BLaER1 (cell line): ENCODE results near the gene BTBD10.
"Not testable (repeated sequence)": the region's sequence is repeated elsewhere in the genome, so short reads cannot be mapped to it uniquely, and the experiment has no call there.

ENCODE experiments used
- H3K27ac ChIP-seq: shearing (Covaris generic); formaldehyde crosslinking; 2 replicates; pipeline ENCODE4 v1.8.1; 2022
- H3K27me3 ChIP-seq: shearing (Covaris generic); formaldehyde crosslinking; 2 replicates; pipeline ENCODE4 v1.8.1; 2022
- H3K36me3 ChIP-seq: shearing (Covaris generic); formaldehyde crosslinking; 2 replicates; pipeline ENCODE4 v1.8.1; 2022
- H3K4me1 ChIP-seq: shearing (Covaris generic); formaldehyde crosslinking; 2 replicates; pipeline ENCODE4 v1.8.1; 2022
- H3K4me2 ChIP-seq: shearing (Covaris generic); formaldehyde crosslinking; 2 replicates; pipeline ENCODE4 v1.8.1; 2022
- H3K4me3 ChIP-seq: shearing (Covaris generic); formaldehyde crosslinking; 2 replicates; pipeline ENCODE4 v1.8.1; 2022
- H3K9ac ChIP-seq: shearing (Covaris generic); formaldehyde crosslinking; 2 replicates; pipeline ENCODE4 v1.8.1; 2022
- H3K9me3 ChIP-seq: shearing (Covaris generic); formaldehyde crosslinking; 2 replicates; pipeline ENCODE4 v1.8.1; 2022
- H4K20me1 ChIP-seq: shearing (Covaris generic); formaldehyde crosslinking; 2 replicates; pipeline ENCODE4 v1.8.1; 2022
- Cebpa-rat ChIP-seq: shearing (Covaris generic); IDR thresholded peaks from 2 replicates; pipeline ENCODE4 v1.8.1; 2022

BTBD10 gene

GRCh38 chr11:13423372-13423771 is 39.6 kb downstream of the BTBD10 start:
- TF ChIP-seq Cebpa-rat: no peak
- H3K4me2 ChIP-seq: no peak overlapping the region
- H3K36me3 ChIP-seq: peaks cover 19% of the 10 kb centered on the region
- no peaks in the 10 kb centered on the region for H3K27me3 ChIP-seq
- no peaks in the 10 kb centered on the region for H3K4me1 ChIP-seq
- H3K27ac ChIP-seq: no peak overlapping the region
- no peak overlapping the region for H3K4me3 ChIP-seq
- no peak overlapping the region for H3K9ac ChIP-seq
- H4K20me1 ChIP-seq: peaks cover 25% of the 10 kb centered on the region; the same call in 1 of the 2 replicates
- H3K9me3 ChIP-seq: peaks cover 23% of the 10 kb centered on the region

GRCh38 chr11:13421561-13421960 is 41.5 kb downstream of the BTBD10 start:
- Histone ChIP-seq H3K27ac (no peak overlapping the region), H3K4me3 (no peak overlapping the region), H3K36me3 (peaks cover 20% of the 10 kb centered on the region), H3K27me3 (no peaks in the 10 kb centered on the region), H3K4me1 (no peaks in the 10 kb centered on the region), H3K9me3 (peaks cover 7% of the 10 kb centered on the region; the same call in 1 of the 2 replicates), H3K9ac (no peak overlapping the region), H3K4me2 (no peak overlapping the region), H4K20me1 (peaks cover 25% of the 10 kb centered on the region; the same call in 1 of the 2 replicates)
- no peak for TF ChIP-seq Cebpa-rat

- no peak for TF ChIP-seq Cebpa-rat
- H3K27me3 ChIP-seq: no peaks in the 10 kb centered on the region
- no peak overlapping the region for H3K4me2 ChIP-seq
- no peak overlapping the region for H3K4me3 ChIP-seq
- no peaks in the 10 kb centered on the region for H4K20me1 ChIP-seq
- H3K27ac ChIP-seq: no peak overlapping the region
- peaks cover 61% of the 10 kb centered on the region for H3K36me3 ChIP-seq
- H3K9me3 ChIP-seq: no peaks in the 10 kb centered on the region
- no peaks in the 10 kb centered on the region for H3K4me1 ChIP-seq
- no peak overlapping the region for H3K9ac ChIP-seq
Observed at GRCh38 chr11:13415201-13415600, 47.8 kb downstream of the BTBD10 start.

- no peak overlapping the region for H3K4me2 ChIP-seq
- no peak overlapping the region for H3K9ac ChIP-seq
- peaks cover 63% of the 10 kb centered on the region for H3K36me3 ChIP-seq
- no peaks in the 10 kb centered on the region for H3K4me1 ChIP-seq
- TF ChIP-seq Cebpa-rat: no peak
- H4K20me1 ChIP-seq: no peaks in the 10 kb centered on the region
- H3K27ac ChIP-seq: no peak overlapping the region
- no peak overlapping the region for H3K4me3 ChIP-seq
- H3K9me3 ChIP-seq: peaks cover 5% of the 10 kb centered on the region
- no peaks in the 10 kb centered on the region for H3K27me3 ChIP-seq
Observed at GRCh38 chr11:13405220-13405619, 57.8 kb downstream of the BTBD10 start.

GRCh38 chr11:13398335-13398734 is 64.7 kb downstream of the BTBD10 start:
- H3K9ac ChIP-seq, H3K4me1 ChIP-seq, H4K20me1 ChIP-seq, H3K4me3 ChIP-seq, H3K4me2 ChIP-seq, H3K27me3 ChIP-seq, H3K27ac ChIP-seq: not testable (repeated sequence)
- Histone ChIP-seq H3K9me3 (peaks cover 13% of the 10 kb centered on the region), H3K36me3 (peaks cover 36% of the 10 kb centered on the region)

DNA sequence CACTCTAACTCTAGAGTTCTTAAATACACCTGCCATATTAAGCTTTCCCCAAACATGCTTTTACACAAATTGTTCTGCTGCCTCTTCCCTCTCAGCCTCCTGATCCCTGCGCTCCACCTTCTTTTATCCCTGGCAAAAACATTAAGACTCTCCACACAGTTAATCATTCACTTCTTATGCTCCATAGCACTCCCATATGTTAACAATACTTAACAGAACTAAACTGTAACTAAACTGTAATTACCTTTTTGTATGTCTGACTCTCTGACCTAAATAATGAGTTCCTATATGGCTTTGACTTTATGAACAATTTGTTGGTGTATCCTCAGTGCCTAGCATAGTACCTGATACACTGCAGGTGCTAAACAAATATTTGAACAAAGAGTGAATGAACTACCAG is 71.8 kb downstream of the BTBD10 start:
- TF ChIP-seq Cebpa-rat: no peak
- H3K9ac ChIP-seq: no peak overlapping the region
- no peaks in the 10 kb centered on the region for H3K9me3 ChIP-seq
- no peaks in the 10 kb centered on the region for H3K4me1 ChIP-seq
- peaks cover 62% of the 10 kb centered on the region for H3K36me3 ChIP-seq
- no peak overlapping the region for H3K27ac ChIP-seq
- H3K4me2 ChIP-seq: no peak overlapping the region
- no peaks in the 10 kb centered on the region for H4K20me1 ChIP-seq
- H3K4me3 ChIP-seq: no peak overlapping the region
- H3K27me3 ChIP-seq: no peaks in the 10 kb centered on the region

DNA sequence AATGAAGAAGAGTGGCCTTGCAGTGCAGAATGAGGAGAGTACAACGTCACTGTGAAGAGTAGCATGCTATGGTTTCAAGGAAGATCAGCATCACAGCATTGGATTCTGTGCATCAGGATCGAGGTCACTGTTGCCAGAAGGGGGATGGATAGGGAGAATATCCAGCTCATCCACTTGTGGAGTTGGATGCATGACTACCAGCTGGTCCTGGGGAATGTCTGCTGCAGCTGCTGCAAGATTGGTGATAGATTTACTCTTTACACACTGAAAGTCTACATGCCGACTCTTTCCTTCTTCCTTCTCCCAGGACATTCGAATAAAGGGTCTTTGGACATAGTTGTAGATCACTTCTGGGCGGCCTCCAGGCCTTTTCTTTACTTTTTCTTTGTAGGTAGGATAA is 74.3 kb downstream of the BTBD10 start:
- no peaks in the 10 kb centered on the region for H3K27me3 ChIP-seq
- no peaks in the 10 kb centered on the region for H4K20me1 ChIP-seq
- TF ChIP-seq Cebpa-rat: no peak
- H3K9ac ChIP-seq: no peak overlapping the region
- H3K4me2 ChIP-seq: no peak overlapping the region
- no peak overlapping the region for H3K4me3 ChIP-seq
- H3K4me1 ChIP-seq: no peaks in the 10 kb centered on the region
- peaks cover 68% of the 10 kb centered on the region for H3K36me3 ChIP-seq
- H3K9me3 ChIP-seq: no peaks in the 10 kb centered on the region
- H3K27ac ChIP-seq: no peak overlapping the region

DNA sequence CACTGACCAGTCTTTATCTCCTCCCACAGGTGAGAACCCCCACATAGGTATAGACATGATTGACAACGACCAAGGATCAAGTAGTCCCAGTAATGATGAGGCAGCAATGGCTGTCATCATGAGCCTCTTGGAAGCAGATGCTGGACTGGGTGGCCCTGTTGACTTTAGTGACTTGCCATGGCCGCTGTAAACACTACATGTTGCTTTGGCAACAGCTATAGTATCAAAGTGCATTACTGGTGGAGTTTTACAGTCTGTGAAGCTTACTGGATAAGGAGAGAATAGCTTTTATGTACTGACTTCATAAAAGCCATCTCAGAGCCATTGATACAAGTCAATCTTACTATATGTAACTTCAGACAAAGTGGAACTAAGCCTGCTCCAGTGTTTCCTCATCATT is 76.5 kb downstream of the BTBD10 start:
- no peak for TF ChIP-seq Cebpa-rat
- peaks cover 84% of the 10 kb centered on the region for H3K36me3 ChIP-seq

DNA sequence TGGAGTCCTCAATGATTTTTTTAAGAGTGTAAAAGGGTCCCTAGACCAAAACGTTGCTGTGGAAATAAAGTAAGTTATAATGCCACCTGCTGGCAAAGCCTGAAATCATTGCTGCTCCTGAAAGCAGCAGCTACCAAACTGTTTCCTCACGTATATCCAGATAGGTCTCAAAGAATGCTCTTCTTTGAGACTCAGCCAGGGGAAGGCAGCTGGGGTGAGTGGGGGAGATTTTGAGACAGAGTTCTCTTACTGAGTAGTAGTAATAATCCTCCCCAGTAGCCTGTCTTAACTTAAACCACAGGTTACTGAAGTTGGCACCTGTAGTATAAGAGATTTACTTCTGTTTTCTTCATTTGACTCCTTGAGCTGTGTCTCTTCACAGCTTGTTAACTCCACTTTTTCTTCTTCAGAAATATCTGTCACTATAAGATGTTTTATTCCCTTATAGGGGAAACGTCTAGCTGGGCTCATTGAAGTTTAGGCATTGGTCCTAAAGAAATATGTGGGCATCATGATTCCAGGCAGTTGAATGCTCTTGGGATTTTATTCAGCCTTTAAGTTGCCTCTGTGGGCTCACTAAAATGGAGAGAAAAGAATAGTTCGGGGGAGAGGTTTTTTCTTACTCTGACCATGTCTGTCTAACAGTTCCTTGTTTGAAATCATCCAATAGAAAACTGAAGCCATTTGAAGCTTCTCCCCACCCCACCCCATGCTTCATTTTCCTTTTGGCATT is 77.9 kb downstream of the BTBD10 start:
- H3K4me3 ChIP-seq: no peak overlapping the region
- H3K9ac ChIP-seq: no peak overlapping the region
- no peaks in the 10 kb centered on the region for H3K27me3 ChIP-seq
- H3K9me3 ChIP-seq: no peaks in the 10 kb centered on the region
- no peak for TF ChIP-seq Cebpa-rat
- H3K4me2 ChIP-seq: no peak overlapping the region
- no peaks in the 10 kb centered on the region for H3K4me1 ChIP-seq
- no peaks in the 10 kb centered on the region for H4K20me1 ChIP-seq
- H3K36me3 ChIP-seq: peaks cover 84% of the 10 kb centered on the region
- H3K27ac ChIP-seq: no peak overlapping the region

More for the DNA sequence above, 76.5 kb downstream of the BTBD10 start:
- Histone ChIP-seq H3K4me2 (no peak overlapping the region), H3K9me3 (no peaks in the 10 kb centered on the region), H4K20me1 (no peaks in the 10 kb centered on the region), H3K9ac (no peak overlapping the region), H3K27ac (no peak overlapping the region), H3K27me3 (no peaks in the 10 kb centered on the region), H3K4me3 (no peak overlapping the region), H3K4me1 (no peaks in the 10 kb centered on the region)

- Histone ChIP-seq H3K9me3 (no peaks in the 10 kb centered on the region), H4K20me1 (no peaks in the 10 kb centered on the region), H3K36me3 (peaks cover 85% of the 10 kb centered on the region), H3K4me1 (no peaks in the 10 kb centered on the region), H3K27me3 (no peaks in the 10 kb centered on the region), H3K4me3 (no peak overlapping the region), H3K27ac (no peak overlapping the region), H3K9ac (no peak overlapping the region), H3K4me2 (no peak overlapping the region)
- no peak for TF ChIP-seq Cebpa-rat
Observed at GRCh38 chr11:13382751-13383150, 80.3 kb downstream of the BTBD10 start.

- Histone ChIP-seq H3K27ac (no peak overlapping the region), H3K4me2 (no peak overlapping the region), H3K27me3 (no peaks in the 10 kb centered on the region), H3K9ac (no peak overlapping the region), H3K4me1 (no peaks in the 10 kb centered on the region), H3K36me3 (peaks cover 87% of the 10 kb centered on the region), H4K20me1 (no peaks in the 10 kb centered on the region), H3K9me3 (no peaks in the 10 kb centered on the region), H3K4me3 (no peak overlapping the region)
- TF ChIP-seq Cebpa-rat: no peak
Observed at GRCh38 chr11:13380731-13381130, 82.3 kb downstream of the BTBD10 start.
